Thoracic aorta (tissue), 2 donors: ENCODE measurements around the gene HOXA6. TPM values are rescaled to one million over a fixed set of nuclear protein-coding genes. Genes with fewer than 3 reads are reported as not detected.

ENCODE experiments used
- ATAC-seq: fragments of 150-250 bp; one replicate; pipeline ENCODE4 v1.8.0; 2017; ENCODE audit warnings: low read depth; ENCODE audit not compliant: insufficient number of reproducible peaks, low FRiP score
- DNase-seq: peaks from one replicate; pipeline ENCODE4 v3.0.0-alpha.2; 2020; ENCODE audit warnings: low spot score
- H3K27ac ChIP-seq, 2 donors: fragments of 200-600 bp; sonication (generic); 1 replicate in 1 of 2; 2 replicates in 1 of 2; pipeline ENCODE4 v1.5.1; 2016; ENCODE audit warnings: mild to moderate bottlenecking in 2 of 2, moderate library complexity in 2 of 2
- H3K27me3 ChIP-seq: fragments of 200-600 bp; sonication (generic); replicated peaks from 2 replicates; pipeline ENCODE4 v1.6.0; 2016; ENCODE audit warnings: mild to moderate bottlenecking; ENCODE audit not compliant: insufficient read depth
- H3K36me3 ChIP-seq: fragments of 200-600 bp; sonication (generic); one replicate; pipeline ENCODE4 v1.5.1; 2016
- H3K4me1 ChIP-seq, 2 donors: fragments of 200-600 bp; sonication (generic); 1 replicate in 1 of 2; 2 replicates in 1 of 2; pipeline versions ENCODE4 v1.5.1 to v1.6.0; 2016; ENCODE audit warnings: low read depth in 2 of 2, mild to moderate bottlenecking in 1 of 2; ENCODE audit not compliant: control insufficient read depth in 1 of 2
- H3K4me3 ChIP-seq: fragments of 200-600 bp; sonication (generic); 2 replicates; pipeline ENCODE4 v1.5.1; 2016; ENCODE audit warnings: mild to moderate bottlenecking
- H3K9me3 ChIP-seq: fragments of 200-600 bp; sonication (generic); 2 replicates; pipeline ENCODE4 v1.5.1; 2016
- CTCF ChIP-seq: fragments of 200-600 bp; sonication (generic); IDR thresholded peaks from one replicate; pipeline ENCODE4 v1.5.1; 2019; ENCODE audit warnings: antibody characterized with exemption
- total RNA-seq, 2 donors: library from RNA; depleted of rRNA; stranded (reverse); fragments of >200 nt; gene quantifications; one replicate each; pipeline versions ENCODE4 v1.1.0 to v1.2.3, GENCODE V29; 2016

The HOXA6 gene
- total RNA-seq, 2 donors from 2014 or later = not detected

- no peaks in the 10 kb centered on the region for H3K36me3 ChIP-seq
- H3K27ac ChIP-seq = peak within 1 kb of the TSS in 1 of 2 donors; percentile 26
- peaks cover 8 to 26% of the 10 kb centered on the region in 2 donors for H3K4me1 ChIP-seq
- ATAC-seq = no peak
- peaks cover 9% of the 10 kb centered on the region for H3K27me3 ChIP-seq
- no peaks in the 10 kb centered on the region for H3K9me3 ChIP-seq
- peak within 1 kb of the TSS; percentile 62 for H3K4me3 ChIP-seq
- TF ChIP-seq CTCF = no peak
- DNase-seq = no peak
These were observed 17.8 kb upstream of the HOXA6 start, which contains the start of gene HOXA9 for GRCh38 chr7:27165089-27165995. Gene HOXA9 (minus strand): TSS chr7:27165537. CDS start chr7:27165457, 80 bp downstream.

DNA sequence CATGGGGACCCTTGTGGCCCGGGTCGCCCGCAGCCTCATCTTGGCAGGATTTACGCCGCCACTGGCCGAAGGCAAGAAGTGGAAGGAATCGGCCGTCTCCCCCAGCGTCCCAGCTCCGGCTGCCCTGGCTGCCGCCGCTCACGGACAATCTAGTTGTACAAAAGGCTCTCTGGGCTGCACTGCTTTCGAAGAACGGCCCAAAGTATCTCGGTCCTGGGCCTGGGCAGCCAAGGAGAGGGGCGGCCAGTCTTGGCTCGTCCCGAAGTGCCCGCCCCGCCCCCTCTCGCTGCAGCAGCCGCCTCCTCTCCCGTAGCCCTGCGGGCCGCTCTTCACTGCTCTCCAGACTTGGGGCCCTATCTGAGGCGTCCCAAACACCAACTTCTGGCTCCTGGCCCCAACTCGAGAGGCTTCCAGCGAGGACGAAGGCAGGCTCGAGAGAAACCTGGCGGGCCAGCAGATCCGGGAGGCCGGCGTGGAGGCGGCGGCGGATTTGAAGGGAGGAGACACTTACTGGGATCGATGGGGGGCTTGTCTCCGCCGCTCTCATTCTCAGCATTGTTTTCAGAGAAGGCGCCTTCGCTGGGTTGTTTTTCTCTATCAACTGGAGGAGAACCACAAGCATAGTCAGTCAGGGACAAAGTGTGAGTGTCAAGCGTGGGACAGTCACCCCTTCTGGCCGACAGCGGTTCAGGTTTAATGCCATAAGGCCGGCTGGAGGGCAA lies 17.0 kb upstream of the HOXA6 start:
- Histone ChIP-seq H3K4me1 (peaks cover 10 to 28% of the 10 kb centered on the region in 2 donors), H3K9me3 (no peaks in the 10 kb centered on the region), H3K4me3 (peak overlapping the region; percentile 62), H3K27ac (no peak overlapping the region), H3K27me3 (peaks cover 9% of the 10 kb centered on the region), H3K36me3 (no peaks in the 10 kb centered on the region)
- DNase-seq (no peak), ATAC-seq (no peak)
- TF ChIP-seq CTCF = no peak

GRCh38 chr7:27164045-27164366 lies 16.4 kb upstream of the HOXA6 start:
- Histone ChIP-seq H3K4me1 (peaks cover 10 to 28% of the 10 kb centered on the region in 2 donors), H3K9me3 (no peaks in the 10 kb centered on the region), H3K27me3 (peaks cover 9% of the 10 kb centered on the region), H3K4me3 (peak overlapping the region; percentile 62), H3K27ac (no peak overlapping the region), H3K36me3 (no peaks in the 10 kb centered on the region)
- no peak for TF ChIP-seq CTCF
- DNase-seq = no peak
- ATAC-seq = no peak

DNA sequence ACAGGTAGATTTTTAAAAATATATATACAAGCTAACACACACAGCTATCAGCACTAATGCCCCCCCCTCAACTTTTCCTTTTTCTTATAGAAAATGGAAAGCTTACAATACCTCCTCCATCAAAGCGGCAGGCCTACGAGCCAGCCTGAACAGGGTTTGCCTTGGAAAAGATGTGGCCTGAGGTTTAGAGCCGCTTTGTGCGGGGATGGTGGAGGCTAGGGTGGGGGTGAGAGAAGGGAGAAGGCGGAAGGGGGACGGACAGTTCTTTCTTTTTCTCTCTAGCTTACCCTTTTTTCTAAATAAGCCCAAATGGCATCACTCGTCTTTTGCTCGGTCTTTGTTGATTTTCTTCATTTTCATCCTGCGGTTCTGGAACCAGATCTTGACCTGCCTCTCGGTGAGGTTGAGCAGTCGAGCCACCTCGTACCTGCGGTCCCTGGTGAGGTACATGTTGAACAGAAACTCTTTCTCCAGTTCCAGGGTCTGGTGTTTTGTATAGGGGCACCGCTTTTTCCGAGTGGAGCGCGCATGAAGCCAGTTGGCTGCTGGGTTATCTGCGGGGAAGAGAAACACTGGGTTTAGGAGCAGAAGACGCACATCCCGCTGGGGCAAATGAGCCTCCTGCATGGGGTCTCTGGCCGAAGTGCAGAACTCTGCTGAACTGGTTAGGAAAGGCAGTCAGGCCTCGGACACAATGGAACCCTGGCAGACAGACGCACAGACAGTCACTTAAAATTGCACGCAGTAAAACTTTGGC lies 15.9 kb upstream of the HOXA6 start:
- ATAC-seq = no peak
- Histone ChIP-seq H3K27ac (no peak overlapping the region), H3K36me3 (no peaks in the 10 kb centered on the region), H3K27me3 (peaks cover 9% of the 10 kb centered on the region), H3K4me3 (no peak overlapping the region), H3K4me1 (peaks cover 10 to 28% of the 10 kb centered on the region in 2 donors), H3K9me3 (no peaks in the 10 kb centered on the region)
- DNase-seq = no peak
- no peak for TF ChIP-seq CTCF
